ENCODE results near the gene SCYL2. TPM values are rescaled to one million over a fixed set of nuclear protein-coding genes. Genes with fewer than 3 reads are reported as not detected.

The SCYL2 gene
- total RNA-seq, 4 donors from 2014 or later, result 28.9 to 44.9 (median 33.3) TPM

DNA sequence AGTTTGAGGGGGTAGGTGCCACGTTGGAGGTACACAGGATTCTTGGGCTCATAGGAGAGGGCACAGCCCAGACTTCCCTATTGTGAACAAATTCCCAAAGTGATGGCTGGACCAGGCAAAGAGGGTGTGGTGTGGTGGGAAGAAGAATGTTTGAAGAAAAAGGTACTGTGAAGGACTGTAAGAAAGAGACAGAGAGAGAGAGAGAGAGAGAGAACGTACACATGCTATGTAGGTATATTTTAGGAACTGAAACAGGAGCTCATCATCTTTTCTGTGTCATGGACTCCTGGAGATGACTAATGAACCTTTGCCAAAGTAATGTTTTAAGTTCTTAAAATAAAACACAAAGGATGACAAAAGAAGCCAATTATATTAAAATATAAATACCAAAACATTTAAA, 114.4 kb downstream of the SCYL2 start:
- TF ChIP-seq POLR2A (IDR thresholded peaks at IDR 0.05), result no peak
- TF ChIP-seq, protein P1, sequence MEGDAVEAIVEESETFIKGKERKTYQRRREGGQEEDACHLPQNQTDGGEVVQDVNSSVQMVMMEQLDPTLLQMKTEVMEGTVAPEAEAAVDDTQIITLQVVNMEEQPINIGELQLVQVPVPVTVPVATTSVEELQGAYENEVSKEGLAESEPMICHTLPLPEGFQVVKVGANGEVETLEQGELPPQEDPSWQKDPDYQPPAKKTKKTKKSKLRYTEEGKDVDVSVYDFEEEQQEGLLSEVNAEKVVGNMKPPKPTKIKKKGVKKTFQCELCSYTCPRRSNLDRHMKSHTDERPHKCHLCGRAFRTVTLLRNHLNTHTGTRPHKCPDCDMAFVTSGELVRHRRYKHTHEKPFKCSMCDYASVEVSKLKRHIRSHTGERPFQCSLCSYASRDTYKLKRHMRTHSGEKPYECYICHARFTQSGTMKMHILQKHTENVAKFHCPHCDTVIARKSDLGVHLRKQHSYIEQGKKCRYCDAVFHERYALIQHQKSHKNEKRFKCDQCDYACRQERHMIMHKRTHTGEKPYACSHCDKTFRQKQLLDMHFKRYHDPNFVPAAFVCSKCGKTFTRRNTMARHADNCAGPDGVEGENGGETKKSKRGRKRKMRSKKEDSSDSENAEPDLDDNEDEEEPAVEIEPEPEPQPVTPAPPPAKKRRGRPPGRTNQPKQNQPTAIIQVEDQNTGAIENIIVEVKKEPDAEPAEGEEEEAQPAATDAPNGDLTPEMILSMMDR (IDR thresholded peaks at IDR 0.05 in 4 of 5, conservative IDR thresholded peaks at IDR 0.05 in 1 of 5), result no peak
- no peaks in the 10 kb centered on the region for H3K9me3 ChIP-seq
- no peaks in the 10 kb centered on the region for H3K4me1 ChIP-seq
- in situ Hi-C loops (cut with MboI; ENCODE audit: low sequenced_read_pairs in 4 of 4) (no loop called here), intact Hi-C loops (cut with DNase I; ENCODE audit: low total_unique reads) (no loop called here)
- H3K27ac ChIP-seq, result no peak overlapping the region
- DNase-seq (no peak), ATAC-seq (no peak)
- H3K27me3 ChIP-seq, result no peaks in the 10 kb centered on the region
- no peak overlapping the region for H3K4me3 ChIP-seq
- H3K36me3 ChIP-seq, result no peaks in the 10 kb centered on the region

DNA sequence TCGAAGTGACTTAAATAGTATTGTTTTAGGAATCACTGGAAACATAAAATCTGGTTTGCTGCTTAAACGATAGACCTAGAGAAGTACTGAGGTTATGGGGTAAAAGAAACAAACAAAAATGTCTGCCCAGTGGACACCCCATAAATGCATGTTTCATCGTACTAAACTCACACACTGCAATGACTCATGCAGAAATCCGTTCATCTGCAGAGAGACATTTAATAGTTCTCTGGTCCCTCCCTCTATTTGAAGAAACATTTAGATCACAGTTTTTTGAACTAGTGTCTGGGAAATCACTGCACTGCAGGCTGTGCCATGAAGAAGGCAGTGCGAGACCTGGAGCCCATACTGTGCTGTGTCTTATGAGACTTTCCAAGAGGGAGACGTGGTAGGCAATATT, 115.4 kb downstream of the SCYL2 start:
- Histone ChIP-seq H3K4me3 (no peak overlapping the region), H3K4me1 (no peaks in the 10 kb centered on the region), H3K27me3 (no peaks in the 10 kb centered on the region), H3K9me3 (no peaks in the 10 kb centered on the region), H3K36me3 (no peaks in the 10 kb centered on the region), H3K27ac (no peak overlapping the region)
- in situ Hi-C loops (cut with MboI; ENCODE audit: low sequenced_read_pairs in 4 of 4) (no loop called here), intact Hi-C loops (cut with DNase I; ENCODE audit: low total_unique reads) (no loop called here)
- DNase-seq, result no peak
- TF ChIP-seq POLR2A (IDR thresholded peaks at IDR 0.05), result no peak
- TF ChIP-seq, protein P1 (IDR thresholded peaks at IDR 0.05 in 4 of 5, conservative IDR thresholded peaks at IDR 0.05 in 1 of 5), result no peak
- ATAC-seq, result no peak

DNA sequence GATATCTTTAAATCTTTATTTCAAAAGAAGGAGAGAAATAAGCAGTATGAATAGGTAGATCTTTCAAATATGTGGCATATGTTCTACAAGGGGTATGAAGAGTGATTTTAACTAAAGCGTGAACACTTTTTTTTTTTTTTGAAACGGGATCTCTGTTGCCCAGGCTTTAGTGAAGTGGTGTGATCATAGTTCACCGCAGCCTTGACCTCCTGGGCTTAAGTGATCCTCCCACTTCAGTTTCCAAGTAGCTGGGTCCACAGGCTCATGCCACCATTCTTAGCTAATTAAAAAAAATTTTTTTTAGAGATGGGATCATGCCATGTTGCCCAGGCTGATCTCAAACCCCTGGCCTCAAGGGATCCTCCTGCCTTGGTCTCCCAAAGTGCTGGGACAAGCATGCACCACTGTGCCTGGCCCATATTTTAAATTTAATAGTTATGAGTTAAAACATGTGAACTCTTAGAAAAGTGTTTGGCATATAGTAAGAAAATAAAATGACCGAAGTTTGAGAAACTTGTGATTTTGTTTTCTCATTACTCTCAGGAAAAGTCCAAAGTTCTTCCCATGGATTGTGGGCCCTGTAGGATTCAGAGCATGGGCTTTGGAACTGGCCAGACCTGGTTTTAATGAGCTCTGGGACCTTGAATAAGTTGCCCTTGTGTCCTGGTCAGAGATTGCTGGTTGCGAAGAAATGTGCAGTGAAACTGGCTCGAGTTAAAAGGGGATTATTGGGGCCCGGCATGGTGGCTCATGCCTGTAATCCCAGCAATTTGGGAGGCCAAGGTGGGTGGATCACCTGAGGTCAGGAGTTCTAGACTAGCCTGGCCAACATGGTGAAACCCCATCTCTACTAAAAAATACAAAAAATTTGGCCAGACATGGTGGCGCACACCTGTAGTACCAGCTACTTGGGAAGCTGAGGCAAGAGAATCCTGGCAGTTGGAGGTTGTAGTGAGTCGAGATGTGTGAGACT, 116.9 kb downstream of the SCYL2 start:
- Histone ChIP-seq H3K4me3 (no peak overlapping the region), H3K27me3 (no peaks in the 10 kb centered on the region), H3K9me3 (no peaks in the 10 kb centered on the region), H3K27ac (no peak overlapping the region), H3K36me3 (no peaks in the 10 kb centered on the region), H3K4me1 (no peaks in the 10 kb centered on the region)
- intact Hi-C loops (cut with DNase I; ENCODE audit: low total_unique reads) (no loop called here), in situ Hi-C loops (cut with MboI; ENCODE audit: low sequenced_read_pairs in 4 of 4) (no loop called here)
- ATAC-seq, result no peak
- no peak for DNase-seq
- TF ChIP-seq, protein P1 (IDR thresholded peaks at IDR 0.05 in 4 of 5, conservative IDR thresholded peaks at IDR 0.05 in 1 of 5), result no peak
- TF ChIP-seq POLR2A (IDR thresholded peaks at IDR 0.05), result no peak

DNA sequence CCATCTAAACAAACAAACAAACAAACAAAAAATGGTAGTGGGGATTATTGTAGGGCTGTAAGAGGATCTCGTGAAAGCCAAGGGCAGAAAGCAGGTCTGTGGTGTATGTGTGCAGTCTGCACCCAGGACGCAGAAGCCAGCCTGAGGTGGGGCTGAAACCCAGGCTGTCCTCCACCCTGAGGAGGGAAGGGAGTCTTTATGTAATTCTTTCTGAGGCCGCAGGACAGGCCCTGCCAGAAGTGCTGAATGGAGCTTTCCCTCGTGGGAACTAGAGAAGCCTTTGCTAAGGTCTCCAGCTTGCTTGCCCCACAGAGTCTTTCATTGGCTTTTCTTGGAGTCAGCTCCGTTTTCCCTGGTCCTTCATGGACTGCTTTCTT, 117.6 kb downstream of the SCYL2 start:
- Histone ChIP-seq H3K4me3 (no peak overlapping the region), H3K4me1 (no peaks in the 10 kb centered on the region), H3K9me3 (no peaks in the 10 kb centered on the region), H3K36me3 (no peaks in the 10 kb centered on the region), H3K27me3 (no peaks in the 10 kb centered on the region), H3K27ac (no peak overlapping the region)
- in situ Hi-C loops (cut with MboI; ENCODE audit: low sequenced_read_pairs in 4 of 4) (no loop called here), intact Hi-C loops (cut with DNase I; ENCODE audit: low total_unique reads) (no loop called here)
- TF ChIP-seq POLR2A (IDR thresholded peaks at IDR 0.05), result no peak
- TF ChIP-seq, protein P1 (IDR thresholded peaks at IDR 0.05 in 4 of 5, conservative IDR thresholded peaks at IDR 0.05 in 1 of 5), result no peak
- DNase-seq (no peak), ATAC-seq (no peak)

Data from gastrocnemius medialis (tissue), 4 donors.